Kidney (tissue), 14 donors: ENCODE data around the gene FAM89B. TPM values are rescaled to one million over a fixed set of nuclear protein-coding genes. Genes with fewer than 3 reads are reported as not detected.
A peak's percentile ranks its signal among the peaks of the same experiment; 100 is the strongest.

Source experiments
- DNase-seq, 5 donors: peaks; one replicate each; pipeline ENCODE4 v3.0.0-alpha.2; 2013 to 2020
- FAIRE-seq: peaks from 2 replicates; lab custom pipeline; 2012; peaks lifted over from hg19 to GRCh38; lab: Jason Lieb, UNC
- H3K27ac ChIP-seq, 2 donors: one replicate each; pipeline ENCODE4 v1.7.0; 2013; ENCODE audit warnings: low read depth in 2 of 2, low read length in 2 of 2, inconsistent platforms in 1 of 2
- H3K27me3 ChIP-seq: one replicate; pipeline ENCODE4 v1.7.1; 2013; ENCODE audit warnings: low read length, inconsistent platforms; ENCODE audit not compliant: control insufficient read depth, insufficient read depth
- H3K36me3 ChIP-seq, 3 donors: one replicate each; pipeline versions ENCODE4 v1.7.0 to v1.7.1; 2013; ENCODE audit warnings: low read length in 3 of 3, control low read depth in 1 of 3, inconsistent platforms in 1 of 3; ENCODE audit not compliant: insufficient read depth in 3 of 3, control insufficient read depth in 2 of 3
- H3K4me1 ChIP-seq, 3 donors: one replicate each; pipeline versions ENCODE4 v1.7.0 to v1.7.1; 2013; ENCODE audit warnings: low read length in 3 of 3, inconsistent platforms in 1 of 3, low read depth in 1 of 3; ENCODE audit not compliant: control insufficient read depth in 2 of 3, insufficient read depth in 2 of 3
- H3K4me3 ChIP-seq, 3 donors: one replicate each; pipeline versions ENCODE4 v1.7.0 to v1.8.1; 2013; ENCODE audit warnings: low read length in 3 of 3, control low read depth in 1 of 3, inconsistent platforms in 1 of 3
- H3K9ac ChIP-seq, 3 donors: one replicate each; pipeline versions ENCODE4 v1.7.0 to v1.7.1; 2013; ENCODE audit warnings: low read length in 3 of 3, control low read depth in 1 of 3, inconsistent platforms in 1 of 3
- H3K9me3 ChIP-seq, 3 donors: one replicate each; pipeline versions ENCODE4 v1.7.0 to v1.7.1; 2013; ENCODE audit warnings: low read length in 3 of 3, control low read depth in 1 of 3, inconsistent platforms in 1 of 3; ENCODE audit not compliant: control insufficient read depth in 2 of 3, insufficient read depth in 1 of 3
- intact Hi-C: fragments of 100-400 bp; cut with DNase I; formaldehyde crosslinking; loops from one replicate; pipeline ENCODE4 v1.11.1; 2022
- polyA plus RNA-seq: library from polyadenylated mRNA; stranded (reverse); fragments of 350-450 nt; fragmentation: Illumina TruSeq; extraction: RNeasy Lipid Tissue Mini Kit (QIAGEN cat#74804); gene quantifications from one replicate; pipeline ENCODE4 v1.2.3, GENCODE V29; 2014; ENCODE audit warnings: low read depth, low replicate concordance; ENCODE audit not compliant: insufficient read depth
- total RNA-seq: library from RNA; stranded (reverse); fragmentation: NEBNext Ultra II Directional; extraction: Animal tissue kit (Norgen Biotek cat#: 25700); gene quantifications from one replicate; pipeline ENCODE4 v1.2.1, GENCODE V29; 2021
- TF ChIP-seq, protein P1 (sequence below): IDR thresholded peaks from 3 replicates; pipeline ENCODE4 v1.5.1; 2012; ENCODE audit warnings: mild to moderate bottlenecking, moderate library complexity, borderline replicate concordance; ENCODE audit not compliant: insufficient read depth; ENCODE audit errors: extremely low read depth
- donor health status: control.
- donor health status: control.
- donor health status: control.
- donor health status: control.
- donor health status: control.
- donor health status: DM: yes; HTN: yes; CAD: no.
- donor health status: Normal renal cell carcinoma (clear cell type).

Gene FAM89B
- total and polyA plus RNA-seq, 2 donors from 2014 or later = 33.5 to 36.7 TPM

DNA sequence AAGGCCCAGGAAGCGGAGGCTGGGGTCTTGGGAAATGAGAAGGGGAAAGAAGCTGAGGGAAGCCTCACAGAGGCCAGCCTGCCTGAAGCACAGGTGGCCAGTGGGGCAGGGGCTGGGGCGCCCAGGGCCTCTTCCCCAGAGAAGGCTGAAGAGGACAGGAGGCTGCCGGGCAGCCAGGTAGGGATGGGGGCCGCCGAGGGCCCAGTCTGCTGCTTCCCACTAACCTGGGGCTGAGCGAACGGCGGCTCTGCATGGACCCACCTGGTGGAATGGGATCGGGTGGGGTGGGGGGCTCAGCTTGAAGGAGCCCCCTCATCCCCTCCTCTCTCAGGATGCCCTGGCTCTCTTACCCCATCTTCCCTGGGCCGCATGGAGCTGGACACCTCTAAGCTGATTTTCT, 11.3 kb downstream of the FAM89B start:
- intact Hi-C loops = no loop called here
- no peak overlapping the region for H3K27ac ChIP-seq
- TF ChIP-seq, protein P1, sequence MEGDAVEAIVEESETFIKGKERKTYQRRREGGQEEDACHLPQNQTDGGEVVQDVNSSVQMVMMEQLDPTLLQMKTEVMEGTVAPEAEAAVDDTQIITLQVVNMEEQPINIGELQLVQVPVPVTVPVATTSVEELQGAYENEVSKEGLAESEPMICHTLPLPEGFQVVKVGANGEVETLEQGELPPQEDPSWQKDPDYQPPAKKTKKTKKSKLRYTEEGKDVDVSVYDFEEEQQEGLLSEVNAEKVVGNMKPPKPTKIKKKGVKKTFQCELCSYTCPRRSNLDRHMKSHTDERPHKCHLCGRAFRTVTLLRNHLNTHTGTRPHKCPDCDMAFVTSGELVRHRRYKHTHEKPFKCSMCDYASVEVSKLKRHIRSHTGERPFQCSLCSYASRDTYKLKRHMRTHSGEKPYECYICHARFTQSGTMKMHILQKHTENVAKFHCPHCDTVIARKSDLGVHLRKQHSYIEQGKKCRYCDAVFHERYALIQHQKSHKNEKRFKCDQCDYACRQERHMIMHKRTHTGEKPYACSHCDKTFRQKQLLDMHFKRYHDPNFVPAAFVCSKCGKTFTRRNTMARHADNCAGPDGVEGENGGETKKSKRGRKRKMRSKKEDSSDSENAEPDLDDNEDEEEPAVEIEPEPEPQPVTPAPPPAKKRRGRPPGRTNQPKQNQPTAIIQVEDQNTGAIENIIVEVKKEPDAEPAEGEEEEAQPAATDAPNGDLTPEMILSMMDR = no peak
- H3K9me3 ChIP-seq = no peaks in the 10 kb centered on the region
- H3K36me3 ChIP-seq = peaks cover 0 to 5% (median 0%) of the 10 kb centered on the region in 3 donors
- H3K9ac ChIP-seq = no peak overlapping the region
- no peak for DNase-seq
- no peaks in the 10 kb centered on the region for H3K27me3 ChIP-seq
- no peak overlapping the region for H3K4me3 ChIP-seq
- no peak for FAIRE-seq
- H3K4me1 ChIP-seq = peaks cover 0 to 9% (median 0%) of the 10 kb centered on the region in 3 donors

DNA sequence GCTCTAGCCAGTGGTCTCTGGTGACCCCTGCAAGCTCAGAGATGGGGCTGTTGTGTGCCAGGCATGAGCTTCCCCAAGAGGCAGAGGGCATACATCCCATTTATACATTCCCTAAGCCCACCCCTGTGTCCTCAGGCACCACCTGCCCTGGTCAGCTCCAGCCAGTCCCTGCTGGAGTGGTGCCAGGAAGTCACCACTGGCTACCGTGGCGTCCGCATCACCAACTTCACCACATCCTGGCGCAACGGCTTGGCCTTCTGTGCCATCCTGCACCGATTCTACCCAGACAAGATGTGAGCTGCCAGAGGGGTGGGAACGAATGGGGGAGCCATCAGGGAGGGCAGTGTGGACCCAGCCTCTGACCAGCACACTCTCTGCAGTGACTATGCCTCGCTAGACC, 11.8 kb downstream of the FAM89B start:
- FAIRE-seq = no peak
- Histone ChIP-seq H3K27me3 (no peaks in the 10 kb centered on the region), H3K9ac (no peak overlapping the region), H3K27ac (no peak overlapping the region), H3K4me3 (no peak overlapping the region), H3K9me3 (no peaks in the 10 kb centered on the region), H3K4me1 (peaks cover 0 to 9% (median 0%) of the 10 kb centered on the region in 3 donors), H3K36me3 (peaks cover 0 to 5% (median 0%) of the 10 kb centered on the region in 3 donors)
- no peak for DNase-seq
- TF ChIP-seq, protein P1 = no peak
- intact Hi-C loops = no loop called here

- TF ChIP-seq, protein P1 = no peak
- Histone ChIP-seq H3K27ac (no peak overlapping the region), H3K27me3 (no peaks in the 10 kb centered on the region), H3K36me3 (peaks cover 0 to 5% (median 0%) of the 10 kb centered on the region in 3 donors), H3K4me3 (no peak overlapping the region), H3K9ac (no peak overlapping the region), H3K9me3 (no peaks in the 10 kb centered on the region), H3K4me1 (peaks cover 0 to 9% (median 0%) of the 10 kb centered on the region in 3 donors)
- intact Hi-C loops = no loop called here
- FAIRE-seq = no peak
- peak in 3 of 5 donors; percentile 59 to 84 (median 64) for DNase-seq
These were observed 12.4 kb downstream of the FAM89B start for GRCh38 chr11:65584723-65585171.
